ENCODE results near the gene CASP6. TPM values are rescaled to one million over a fixed set of nuclear protein-coding genes. Genes with fewer than 3 reads are reported as not detected.

CASP6 gene
- total and polyA plus RNA-seq, 3 experiments from 2014 or later = 14.9 to 61.0 (median 15.4) TPM

DNA sequence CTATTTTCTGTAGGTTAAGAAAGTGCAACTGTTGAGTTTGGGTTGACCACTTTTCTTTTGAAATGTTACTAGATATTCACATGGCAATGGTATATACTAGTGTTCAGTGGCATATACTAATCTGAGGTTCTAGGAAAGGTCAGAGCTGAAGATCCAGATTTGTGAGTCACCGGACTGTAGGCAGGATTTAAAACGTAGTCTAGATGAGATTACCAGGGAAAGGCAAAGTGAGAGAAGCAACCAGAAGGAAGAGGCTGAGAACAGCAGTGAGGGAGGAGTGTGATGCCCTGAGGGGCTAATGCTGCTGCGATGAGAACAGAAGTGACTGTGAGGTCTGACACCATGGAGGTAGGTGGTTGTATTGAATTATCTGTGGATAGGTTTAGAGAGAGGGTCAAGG is 36.3 kb upstream of the CASP6 start:
- no peaks in the 10 kb centered on the region for H3K36me3 ChIP-seq (ENCODE audit: insufficient read depth, low read length)
- no peaks in the 10 kb centered on the region for H3K36me3 Mint-ChIP-seq
- no peak overlapping the region for H3K4me3 Mint-ChIP-seq
- H3K27me3 ChIP-seq (ENCODE audit: insufficient read depth, low read length, poor library complexity, severe bottlenecking) = no peaks in the 10 kb centered on the region
- DNase-seq = no peak
- no peaks in the 10 kb centered on the region for H3K4me1 ChIP-seq (ENCODE audit: insufficient read depth, low read length)
- no peak overlapping the region for H3K27ac Mint-ChIP-seq
- ChIA-PET CTCF (no interaction called here), POLR2A (no interaction called here)
- H3K4me1 Mint-ChIP-seq = no peaks in the 10 kb centered on the region
- peaks cover 7 to 10% of the 10 kb centered on the region in 2 donors for H3K27me3 Mint-ChIP-seq
- no peak overlapping the region for H3K27ac ChIP-seq (ENCODE audit: low read depth, low read length)
- H3K4me3 ChIP-seq (ENCODE audit: low read length) = no peak overlapping the region
- no peaks in the 10 kb centered on the region for H3K9me3 Mint-ChIP-seq
- no peaks in the 10 kb centered on the region for H3K9me3 ChIP-seq (ENCODE audit: low read length)

DNA sequence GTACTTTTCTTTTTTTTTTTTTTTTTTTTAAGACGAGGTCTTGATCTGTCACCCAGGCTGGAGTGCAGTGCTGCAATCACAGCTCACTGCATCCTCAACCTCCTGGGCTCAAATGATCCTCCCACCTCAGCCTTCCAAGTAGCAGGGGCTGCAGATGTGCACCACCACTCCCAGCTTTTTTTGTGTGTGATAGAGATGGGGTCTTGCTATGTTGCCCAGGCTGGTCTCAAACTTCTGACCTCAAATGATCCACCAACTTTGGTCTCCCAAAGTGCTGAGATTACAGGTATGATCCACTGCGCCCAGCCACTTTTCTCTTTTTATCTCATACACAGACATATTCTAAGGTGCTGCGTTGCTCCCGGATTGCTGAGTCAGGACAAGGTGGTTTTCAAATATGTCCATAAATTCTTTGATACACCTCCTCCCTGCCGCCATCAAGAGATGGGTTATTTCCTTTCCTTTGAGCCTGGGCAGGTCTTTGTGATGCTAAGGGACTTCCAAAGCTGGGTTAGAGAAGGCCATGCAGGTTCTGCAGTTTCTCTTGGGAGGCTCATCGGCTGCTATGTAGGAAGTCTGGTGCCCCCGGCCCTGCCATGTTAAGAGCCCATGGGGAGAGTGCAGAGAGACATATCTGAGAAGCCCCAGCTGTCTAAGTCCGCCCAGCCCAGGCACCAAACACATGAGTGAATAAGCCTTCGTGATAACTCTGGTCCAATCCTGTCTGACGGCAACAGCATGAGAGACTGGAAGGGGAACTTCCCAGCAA is 35.0 kb upstream of the CASP6 start:
- H3K36me3 ChIP-seq (ENCODE audit: insufficient read depth, low read length) = no peaks in the 10 kb centered on the region
- ChIA-PET CTCF (no interaction called here), POLR2A (interaction anchor here (0.7 kb wide), 1 partner anchor 325 kb away, joined by 4 read pairs; no protein-coding TSS in a partner anchor)
- Mint-ChIP-seq H3K9me3 (no peaks in the 10 kb centered on the region), H3K4me1 (no peaks in the 10 kb centered on the region), H3K27me3 (peaks cover 5% of the 10 kb centered on the region in 2 donors), H3K27ac (no peak overlapping the region), H3K4me3 (no peak overlapping the region), H3K36me3 (no peaks in the 10 kb centered on the region)
- H3K4me1 ChIP-seq (ENCODE audit: insufficient read depth, low read length) = no peaks in the 10 kb centered on the region
- no peak overlapping the region for H3K27ac ChIP-seq (ENCODE audit: low read depth, low read length)
- H3K27me3 ChIP-seq (ENCODE audit: insufficient read depth, low read length, poor library complexity, severe bottlenecking) = no peaks in the 10 kb centered on the region
- no peak for DNase-seq
- no peak overlapping the region for H3K4me3 ChIP-seq (ENCODE audit: low read length)
- no peaks in the 10 kb centered on the region for H3K9me3 ChIP-seq (ENCODE audit: low read length)

- DNase-seq = no peak
- no peak overlapping the region for H3K27ac Mint-ChIP-seq
- H3K9me3 ChIP-seq (ENCODE audit: low read length) = no peaks in the 10 kb centered on the region
- peaks cover 0 to under 1% (median 0%) of the 10 kb centered on the region in 3 donors for H3K4me1 Mint-ChIP-seq
- H3K27ac ChIP-seq (ENCODE audit: low read depth, low read length) = peak overlapping the region; percentile 16
- H3K4me3 ChIP-seq (ENCODE audit: low read length) = no peak overlapping the region
- H3K36me3 ChIP-seq (ENCODE audit: insufficient read depth, low read length) = no peaks in the 10 kb centered on the region
- H3K27me3 ChIP-seq (ENCODE audit: insufficient read depth, low read length, poor library complexity, severe bottlenecking) = no peaks in the 10 kb centered on the region
- ChIA-PET CTCF (no interaction called here), POLR2A (no interaction called here)
- H3K4me1 ChIP-seq (ENCODE audit: insufficient read depth, low read length) = no peaks in the 10 kb centered on the region
- no peaks in the 10 kb centered on the region for H3K36me3 Mint-ChIP-seq
- no peaks in the 10 kb centered on the region for H3K9me3 Mint-ChIP-seq
- H3K4me3 Mint-ChIP-seq = no peak overlapping the region
- H3K27me3 Mint-ChIP-seq = peaks cover 5% of the 10 kb centered on the region in 2 donors
Observed at GRCh38 chr4:109735566-109736365, 32.5 kb upstream of the CASP6 start.

DNA sequence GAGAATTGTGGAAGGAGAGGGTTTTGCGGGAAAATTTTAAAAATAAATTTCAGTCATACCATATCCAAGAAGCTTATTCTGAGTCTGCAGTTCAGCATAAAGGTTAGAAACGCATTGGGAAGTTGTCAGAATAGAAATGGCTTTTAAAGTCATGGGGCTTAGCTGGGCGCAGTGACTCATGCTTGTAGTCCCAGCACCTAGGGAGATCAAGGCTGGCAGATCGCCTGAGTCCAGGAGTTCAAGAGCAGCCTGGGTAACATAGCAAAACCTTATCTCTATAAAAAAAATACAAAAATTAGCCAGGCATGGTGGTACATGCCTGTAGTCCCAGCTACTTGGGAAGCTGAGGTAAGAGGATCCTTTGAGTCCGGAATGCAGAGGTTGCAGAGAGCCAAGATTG is 30.5 kb upstream of the CASP6 start:
- Histone ChIP-seq H3K27me3 (ENCODE audit: insufficient read depth, low read length, poor library complexity, severe bottlenecking) (no peaks in the 10 kb centered on the region), H3K4me1 (ENCODE audit: insufficient read depth, low read length) (peaks cover 8% of the 10 kb centered on the region), H3K4me3 (ENCODE audit: low read length) (no peak overlapping the region), H3K9me3 (ENCODE audit: low read length) (no peaks in the 10 kb centered on the region), H3K27ac (ENCODE audit: low read depth, low read length) (no peak overlapping the region), H3K36me3 (ENCODE audit: insufficient read depth, low read length) (no peaks in the 10 kb centered on the region)
- CTCF ChIA-PET = interaction anchor here (2.0 kb wide), 1 partner anchor 8 kb away, joined by 6 read pairs; no protein-coding TSS in a partner anchor
- H3K9me3 Mint-ChIP-seq = no peaks in the 10 kb centered on the region
- no peak overlapping the region for H3K4me3 Mint-ChIP-seq
- H3K27ac Mint-ChIP-seq = no peak overlapping the region
- DNase-seq = no peak
- peaks cover 10 to 14% (median 14%) of the 10 kb centered on the region in 3 donors for H3K4me1 Mint-ChIP-seq
- peaks cover 0 to 2% (median 0%) of the 10 kb centered on the region in 3 donors for H3K36me3 Mint-ChIP-seq
- H3K27me3 Mint-ChIP-seq = peaks cover 0 to 5% of the 10 kb centered on the region in 2 donors
- POLR2A ChIA-PET = no interaction called here

DNA sequence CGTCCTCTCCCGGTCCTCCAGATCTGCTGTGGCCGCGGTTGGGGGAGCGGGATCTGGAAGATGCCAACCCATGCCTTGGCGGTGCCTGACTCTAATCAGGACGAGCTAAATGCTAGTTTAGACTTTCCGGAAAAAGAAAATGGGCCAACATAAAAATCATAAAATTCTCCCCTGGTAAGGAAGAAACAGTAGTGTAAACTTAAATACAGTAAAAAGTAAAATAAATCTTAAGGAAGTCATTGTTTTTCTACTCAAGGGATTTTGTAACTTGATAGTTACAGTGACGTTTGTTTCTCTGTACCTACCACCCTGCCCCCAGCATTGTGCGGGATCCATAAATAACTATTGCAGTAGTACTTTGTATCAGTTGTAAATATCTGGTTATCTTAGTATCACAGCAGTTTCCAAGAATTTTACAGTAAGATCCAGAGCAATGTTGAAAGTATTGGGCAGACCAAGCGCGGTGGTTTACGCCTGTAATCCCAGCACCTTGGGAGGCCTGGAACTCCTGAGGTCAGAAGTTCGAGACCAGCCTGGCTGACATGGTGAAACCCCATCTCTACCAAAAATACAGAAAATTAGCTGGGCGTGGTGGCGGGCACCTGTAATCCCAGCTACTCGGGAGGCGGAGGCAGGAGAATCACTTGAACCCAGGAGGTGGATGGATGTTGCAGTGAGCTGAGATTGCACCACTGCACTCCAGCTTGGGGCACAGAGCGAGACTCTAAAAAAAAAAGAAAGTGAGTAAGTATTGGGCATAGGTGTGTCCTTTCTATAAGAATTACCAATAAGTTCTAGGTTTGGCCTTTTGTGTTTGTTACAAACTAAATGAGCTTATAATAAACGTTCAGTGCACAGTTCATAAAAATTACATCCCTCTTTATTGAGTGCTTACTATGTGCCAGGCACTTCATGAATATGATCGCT is 27.6 kb upstream of the CASP6 start:
- Mint-ChIP-seq H3K27ac (peak overlapping the region; percentile 68 to 89 (median 80)), H3K9me3 (no peaks in the 10 kb centered on the region), H3K4me3 (peak overlapping the region; percentile 83 to 91 (median 86)), H3K36me3 (peaks cover 5 to 7% (median 7%) of the 10 kb centered on the region in 3 donors), H3K27me3 (no peaks in the 10 kb centered on the region), H3K4me1 (peaks cover 17 to 28% (median 26%) of the 10 kb centered on the region in 3 donors)
- no peaks in the 10 kb centered on the region for H3K36me3 ChIP-seq (ENCODE audit: insufficient read depth, low read length)
- peak overlapping the region; percentile 84 for H3K4me3 ChIP-seq (ENCODE audit: low read length)
- peaks cover 12% of the 10 kb centered on the region for H3K4me1 ChIP-seq (ENCODE audit: insufficient read depth, low read length)
- CTCF ChIA-PET = interaction anchor here (1.0 to 1.7 kb wide), 5 partner anchors 21 to 298 kb away, joined by 3 to 7 read pairs (median 4); partner anchors contain the start of genes CASP6 and SEC24B
- H3K27ac ChIP-seq (ENCODE audit: low read depth, low read length) = peak overlapping the region; percentile 79
- H3K27me3 ChIP-seq (ENCODE audit: insufficient read depth, low read length, poor library complexity, severe bottlenecking) = no peaks in the 10 kb centered on the region
- no peak for DNase-seq
- H3K9me3 ChIP-seq (ENCODE audit: low read length) = no peaks in the 10 kb centered on the region
- POLR2A ChIA-PET = interaction anchor here (0.6 to 2.1 kb wide), 4 partner anchors 27 to 298 kb away, joined by 3 to 6 read pairs (median 5); partner anchors contain the start of genes MCUB and SEC24B

GRCh38 chr4:109729718-109730618 is 26.7 kb upstream of the CASP6 start, which contains the start of gene PLA2G12A:
PLA2G12A (minus strand) TSS chr4:109730070; CDS start chr4:109729809, 261 bp downstream.
- H3K9me3 Mint-ChIP-seq = no peaks in the 10 kb centered on the region
- H3K4me3 Mint-ChIP-seq = peak within 1 kb of the TSS; percentile 86 to 94 (median 91)
- H3K4me3 ChIP-seq (ENCODE audit: low read length) = peak within 1 kb of the TSS; percentile 89
- peaks cover 6 to 12% (median 8%) of the 10 kb centered on the region in 3 donors for H3K36me3 Mint-ChIP-seq
- peaks cover 12% of the 10 kb centered on the region for H3K4me1 ChIP-seq (ENCODE audit: insufficient read depth, low read length)
- peaks cover 18 to 30% (median 28%) of the 10 kb centered on the region in 3 donors for H3K4me1 Mint-ChIP-seq
- no peaks in the 10 kb centered on the region for H3K9me3 ChIP-seq (ENCODE audit: low read length)
- POLR2A ChIA-PET = interaction anchor here (0.6 to 2.1 kb wide), 4 partner anchors 26 to 297 kb away, joined by 3 to 6 read pairs (median 5); partner anchors contain the start of genes MCUB and SEC24B
- H3K27me3 ChIP-seq (ENCODE audit: insufficient read depth, low read length, poor library complexity, severe bottlenecking) = no peaks in the 10 kb centered on the region
- CTCF ChIA-PET = interaction anchor here (1.3 to 1.7 kb wide), 4 partner anchors 22 to 297 kb away, joined by 3 to 7 read pairs (median 4); partner anchors contain the start of genes CASP6 and SEC24B
- H3K27ac ChIP-seq (ENCODE audit: low read depth, low read length) = peak within 1 kb of the TSS; percentile 79
- peak; percentile 71 to 88 (median 84) for DNase-seq
- no peaks in the 10 kb centered on the region for H3K36me3 ChIP-seq (ENCODE audit: insufficient read depth, low read length)
- H3K27me3 Mint-ChIP-seq = no peaks in the 10 kb centered on the region
- H3K27ac Mint-ChIP-seq = peak within 1 kb of the TSS; percentile 73 to 92 (median 86)

Measured in CD8-positive, alpha-beta memory T cell (primary cell).